SK-N-SH (cell line): ENCODE data around the gene NRIP3. TPM values are rescaled to one million over a fixed set of nuclear protein-coding genes. Genes with fewer than 3 reads are reported as not detected.

ENCODE experiments used
- CTCF ChIA-PET: fragments of 300-600, 350-600 bp; formaldehyde crosslinking; extraction: SDS; loops from one replicate; lab custom pipeline; 2021; lab: Yijun Ruan, JAX
- POLR2A ChIA-PET: fragments of 350-600 bp; sonication (Branson Sonifier 250); formaldehyde crosslinking; extraction: SDS; loops from one replicate; lab custom pipeline; 2020; ENCODE audit warnings: antibody characterized with exemption, inconsistent platforms; lab: Yijun Ruan, JAX
- DNase-seq: peaks from one replicate; pipeline ENCODE4 v3.0.0; 2012
- H2AFZ ChIP-seq: fragments of 200-600 bp; sonication (generic); 2 replicates; pipeline ENCODE4 v1.8.1; 2016; ENCODE audit warnings: antibody characterized with exemption, mild to moderate bottlenecking, low read depth
- H3F3A ChIP-seq: fragments of 200-600 bp; sonication (generic); replicated peaks from 2 replicates; pipeline ENCODE3; 2016; ENCODE audit warnings: antibody characterized with exemption, mild to moderate bottlenecking; ENCODE audit not compliant: insufficient read depth
- H3K27ac ChIP-seq, 2 experiments: fragments of 200-500 bp in 1 of 2; fragments of 200-600 bp in 1 of 2; sonication (Bioruptor generic) in 1 of 2; sonication (generic), shearing (Covaris generic) in 1 of 2; 2 replicates each; pipeline versions ENCODE4 v1.5.1 to v1.6.1; 2014 to 2016; ENCODE audit warnings: low read depth in 2 of 2, inconsistent platforms in 1 of 2, low read length in 1 of 2, mild to moderate bottlenecking in 1 of 2, mixed read lengths in 1 of 2
- H3K27me3 ChIP-seq: fragments of 200-600 bp; sonication (generic), shearing (Covaris generic); 2 replicates; pipeline ENCODE4 v1.6.1; 2016; ENCODE audit warnings: mixed run types; ENCODE audit not compliant: insufficient read depth
- H3K36me3 ChIP-seq, 2 experiments: fragments of 200-500 bp in 1 of 2; fragments of 200-600 bp in 1 of 2; sonication (Bioruptor generic) in 1 of 2; sonication (generic) in 1 of 2; replicated peaks in 1 of 2; 2 replicates each; pipeline versions ENCODE3 to v1.5.1; 2014 to 2016; ENCODE audit warnings: low read length in 1 of 2, mild to moderate bottlenecking in 1 of 2; ENCODE audit not compliant: insufficient read depth in 2 of 2, control insufficient read depth in 1 of 2
- H3K4me1 ChIP-seq, 2 experiments: fragments of 200-500 bp in 1 of 2; fragments of 200-600 bp in 1 of 2; sonication (Bioruptor generic) in 1 of 2; sonication (generic), shearing (Covaris generic) in 1 of 2; 2 replicates each; pipeline versions ENCODE4 v1.5.1 to v1.6.1; 2014 to 2016; ENCODE audit warnings: low read depth in 1 of 2, low read length in 1 of 2, mixed run types in 1 of 2; ENCODE audit not compliant: insufficient read depth in 2 of 2, control insufficient read depth in 1 of 2
- H3K4me2 ChIP-seq: fragments of 200-600 bp; sonication (generic), shearing (Covaris generic); 2 replicates; pipeline ENCODE4 v1.6.1; 2017; ENCODE audit warnings: mixed run types
- H3K4me3 ChIP-seq, 2 experiments: fragments of 200-500 bp in 1 of 2; fragments of 200-600 bp in 1 of 2; sonication (Bioruptor generic) in 1 of 2; sonication (generic), shearing (Covaris generic) in 1 of 2; 2 replicates each; pipeline versions ENCODE4 v1.5.1 to v1.8.1; 2014 to 2016; ENCODE audit warnings: low read depth in 2 of 2, inconsistent platforms in 1 of 2, low read length in 1 of 2, mild to moderate bottlenecking in 1 of 2, mixed read lengths in 1 of 2, moderate library complexity in 1 of 2
- H3K79me2 ChIP-seq: fragments of 200-600 bp; sonication (generic); 2 replicates; pipeline ENCODE4 v1.8.1; 2017; ENCODE audit warnings: mild to moderate bottlenecking; ENCODE audit not compliant: insufficient read depth
- H3K9ac ChIP-seq: fragments of 200-600 bp; sonication (generic); 2 replicates; pipeline ENCODE4 v1.6.1; 2017; ENCODE audit warnings: mixed run types
- H3K9me2 ChIP-seq: fragments of 200-600 bp; sonication (generic); 2 replicates; pipeline ENCODE4 v1.6.1; 2017; ENCODE audit warnings: mixed run types
- H3K9me3 ChIP-seq: fragments of 200-600 bp; sonication (generic); 2 replicates; pipeline ENCODE4 v1.6.1; 2017; ENCODE audit warnings: mixed run types, mild to moderate bottlenecking, moderate library complexity
- H4K20me1 ChIP-seq: fragments of 200-600 bp; sonication (generic); 2 replicates; pipeline ENCODE4 v1.6.1; 2017; ENCODE audit warnings: mild to moderate bottlenecking, mixed run types; ENCODE audit not compliant: insufficient read depth
- CTCF ChIP-seq: fragments of 200-600 bp; sonication (generic); IDR thresholded peaks from 2 replicates; pipeline ENCODE4 v1.6.1; 2017; ENCODE audit warnings: antibody characterized with exemption, mild to moderate bottlenecking, moderate library complexity
- FOSL2 ChIP-seq: IDR thresholded peaks from 2 replicates; pipeline ENCODE4 v1.4.0; 2012; ENCODE audit warnings: low read depth, mild to moderate bottlenecking, moderate library complexity, borderline replicate concordance
- GATA2 ChIP-seq: sonication (generic); formaldehyde crosslinking; IDR thresholded peaks from 2 replicates; pipeline ENCODE4 v1.5.0; 2020; ENCODE audit warnings: mild to moderate bottlenecking, missing genetic modification reagents
- MXI1 ChIP-seq: IDR thresholded peaks from 2 replicates; pipeline ENCODE4 v1.6.1; 2012; ENCODE audit warnings: mild to moderate bottlenecking, low read depth, low read length, improper control_type of control experiment
- REST ChIP-seq: IDR thresholded peaks from 2 replicates; pipeline ENCODE4 v1.6.1; 2012; ENCODE audit warnings: mild to moderate bottlenecking, low read depth, low read length, moderate library complexity
- RFX5 ChIP-seq: IDR thresholded peaks from 2 replicates; pipeline ENCODE4 v1.6.1; 2012; ENCODE audit warnings: mild to moderate bottlenecking, improper control_type of control experiment, low read length
- RXRA ChIP-seq: IDR thresholded peaks from 2 replicates; pipeline ENCODE4 v1.4.0; 2012; ENCODE audit warnings: low read depth, mild to moderate bottlenecking, borderline replicate concordance
- WGBS: methylation state at CpG from one replicate; pipeline ENCODE4 v1.1.6; 2017; ENCODE audit warnings: low lambda C conversion rate; 5-methylcytosine and 5-hydroxymethylcytosine counted together
- polyA plus RNA-seq, 3 experiments: library from polyadenylated mRNA; depleted of rRNA; stranded (reverse); fragments of >200 nt; gene quantifications; 2 replicates each; pipeline ENCODE4 v1.2.3, GENCODE V29; 2012
- TF ChIP-seq, protein P1 (sequence below): IDR thresholded peaks from 2 replicates; pipeline ENCODE4 v1.4.0; 2012; ENCODE audit warnings: low read depth
- TF ChIP-seq, protein P2 (sequence below): fragments of 150-350 bp; IDR thresholded peaks from 2 replicates; pipeline ENCODE4 v1.6.1; 2016; ENCODE audit warnings: mild to moderate bottlenecking, low read depth, low read length

The NRIP3 gene
- 2.1 and 2.6 TPM in 2 replicates for polyA plus RNA-seq (2012; rRNA removed)
- 1.7 and 2.3 TPM in 2 replicates for polyA plus RNA-seq (2012; cell fraction: cytosol; rRNA removed)
- polyA plus RNA-seq (2012; cell fraction: nucleus; rRNA removed): 1.7 and 3.4 TPM in 2 replicates

DNA sequence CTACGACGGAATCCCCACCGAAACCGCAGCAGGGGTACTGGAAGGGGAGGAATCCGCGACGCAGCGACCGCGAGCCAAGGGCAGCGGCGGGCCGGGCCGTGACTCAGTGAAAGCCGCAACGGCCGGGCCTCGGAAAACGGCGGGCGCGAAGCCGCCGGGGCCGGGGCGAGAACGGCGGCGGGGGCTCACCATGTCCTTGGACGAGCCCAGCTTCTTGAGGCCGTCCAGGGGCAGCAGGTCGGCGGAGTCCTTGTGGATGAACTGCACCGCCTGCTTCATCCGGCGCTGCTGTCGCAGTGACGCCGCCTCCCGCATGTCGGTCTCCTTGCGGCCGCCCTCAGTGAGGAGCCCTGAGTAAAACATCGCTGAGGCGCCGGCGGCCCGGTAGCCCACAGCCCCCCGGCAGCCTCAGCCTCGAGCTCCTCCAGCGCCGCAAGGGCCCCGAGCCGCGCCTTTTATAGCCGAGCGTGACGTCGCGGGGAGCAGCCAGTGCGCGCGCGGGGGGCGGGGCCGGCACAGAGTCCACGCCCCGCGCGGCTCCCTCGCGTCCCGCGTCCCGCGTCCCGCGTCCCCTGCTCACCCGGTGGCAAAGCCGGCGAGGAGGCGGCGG, at the start of gene NRIP3:
Gene NRIP3, minus strand, starts transcription at position 429 of the 610 bp plus-strand sequence. Its CDS starts 66 bp downstream, at position 363.
- Histone ChIP-seq H2AFZ (peak within 1 kb of the TSS; percentile 94), H3K79me2 (peaks cover 6% of the 10 kb centered on the region; the same call in 1 of the 2 replicates), H3K9me2 (no peaks in the 10 kb centered on the region), H3K9me3 (no peaks in the 10 kb centered on the region), H3K27me3 (peaks cover 8% of the 10 kb centered on the region; the same call in 1 of the 2 replicates), H3K4me2 (peak within 1 kb of the TSS; percentile 89), H3K27ac (no peak within 1 kb of the TSS), H3K9ac (peak within 1 kb of the TSS; percentile 62; the same call in 1 of the 2 replicates), H4K20me1 (no peaks in the 10 kb centered on the region), H3K4me3 (peak within 1 kb of the TSS; percentile 54 to 65), H3F3A (peaks cover 22% of the 10 kb centered on the region), H3K36me3 (no peaks in the 10 kb centered on the region), H3K4me1 (peaks cover 7 to 8% of the 10 kb centered on the region in 2 experiments; a peak in 2 of 4 replicates)
- TF ChIP-seq, protein P1, sequence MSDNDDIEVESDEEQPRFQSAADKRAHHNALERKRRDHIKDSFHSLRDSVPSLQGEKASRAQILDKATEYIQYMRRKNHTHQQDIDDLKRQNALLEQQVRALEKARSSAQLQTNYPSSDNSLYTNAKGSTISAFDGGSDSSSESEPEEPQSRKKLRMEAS: peak; percentile 91
- TF ChIP-seq GATA2 (CRISPR knock-in tag): no peak
- TF ChIP-seq REST: no peak
- TF ChIP-seq MXI1: no peak
- no peak for TF ChIP-seq CTCF
- no peak for TF ChIP-seq RFX5
- no peak for TF ChIP-seq RXRA
- no peak for TF ChIP-seq FOSL2
- TF ChIP-seq, protein P2, sequence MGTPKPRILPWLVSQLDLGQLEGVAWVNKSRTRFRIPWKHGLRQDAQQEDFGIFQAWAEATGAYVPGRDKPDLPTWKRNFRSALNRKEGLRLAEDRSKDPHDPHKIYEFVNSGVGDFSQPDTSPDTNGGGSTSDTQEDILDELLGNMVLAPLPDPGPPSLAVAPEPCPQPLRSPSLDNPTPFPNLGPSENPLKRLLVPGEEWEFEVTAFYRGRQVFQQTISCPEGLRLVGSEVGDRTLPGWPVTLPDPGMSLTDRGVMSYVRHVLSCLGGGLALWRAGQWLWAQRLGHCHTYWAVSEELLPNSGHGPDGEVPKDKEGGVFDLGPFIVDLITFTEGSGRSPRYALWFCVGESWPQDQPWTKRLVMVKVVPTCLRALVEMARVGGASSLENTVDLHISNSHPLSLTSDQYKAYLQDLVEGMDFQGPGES: no peak
- peak; percentile 94 for DNase-seq
- POLR2A ChIA-PET: no interaction called here
- CTCF ChIA-PET: interaction anchor here (1.4 to 2.1 kb wide), 2 partner anchors 89 to 134 kb away, joined by 5 to 8 read pairs; no protein-coding TSS in a partner anchor
- 5% methylated on average over 3 of the region's 83 CpGs for WGBS
